ENCODE data around the gene AK4.

- TF ChIP-seq CTCF (IDR thresholded peaks at IDR 0.05 in 4 of 5, conservative IDR thresholded peaks at IDR 0.05 in 1 of 5): no peak
- no peak for TF ChIP-seq POLR2A (IDR thresholded peaks at IDR 0.05)
Measured at GRCh38 chr1:65168867-65169266, 20.9 kb downstream of the AK4 start.
